ENCODE results near the gene USP1. TPM values are rescaled to one million over a fixed set of nuclear protein-coding genes. Genes with fewer than 3 reads are reported as not detected.

USP1 gene
- 15.3 and 22.1 TPM in 2 replicates for total RNA-seq

DNA sequence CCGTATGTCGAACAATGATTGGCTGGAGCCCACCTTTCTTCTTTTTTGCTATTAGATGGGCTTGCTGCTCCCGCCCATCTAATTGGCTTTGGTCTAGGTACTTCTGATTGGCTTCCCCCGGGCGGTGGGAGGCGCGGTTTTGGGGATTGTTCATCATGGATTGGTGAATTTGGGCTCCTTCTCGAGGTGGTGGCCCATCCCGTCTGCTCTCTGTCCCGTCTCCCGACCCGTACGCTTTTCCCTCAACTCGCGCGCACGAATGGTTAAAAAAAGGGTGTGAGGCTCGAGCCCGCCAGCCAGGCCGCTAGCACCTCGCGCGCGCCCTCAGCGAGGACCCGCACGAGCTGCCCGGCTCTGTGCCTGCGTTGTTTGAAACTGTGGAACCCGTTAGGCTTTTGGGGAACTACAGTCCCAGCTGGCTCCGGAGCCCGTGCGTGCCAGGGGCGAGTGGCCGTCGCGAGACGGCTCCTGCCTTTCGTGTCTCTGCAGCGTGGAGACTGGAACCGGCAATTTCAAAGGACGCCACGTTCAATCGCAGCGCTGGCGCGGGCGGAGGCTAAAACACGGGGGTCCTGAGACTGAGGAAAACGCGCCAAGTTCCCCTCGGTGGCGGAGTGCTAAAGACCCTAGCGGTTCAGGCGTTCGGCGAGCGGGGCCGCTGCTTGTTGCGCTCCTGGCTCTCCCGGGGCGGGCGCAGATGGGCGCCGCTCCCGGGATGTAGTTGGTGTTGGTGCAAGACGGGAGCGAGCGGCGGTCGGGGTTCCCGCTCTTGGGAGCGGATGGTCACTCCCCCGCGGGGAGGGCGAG, at the start of gene USP1:
Gene USP1, plus strand, starts transcription at position 584 of the 807 bp plus-strand sequence. CDS start 2,819 bp downstream, outside the sequence.
- peak; percentile 99 to 100 for DNase-seq (ENCODE audit: low read depth in 2 of 2)

GRCh38 chr1:62389531-62389930, 47.3 kb upstream of the USP1 start:
- DNase-seq (ENCODE audit: low read depth in 2 of 2) = no peak

DNA sequence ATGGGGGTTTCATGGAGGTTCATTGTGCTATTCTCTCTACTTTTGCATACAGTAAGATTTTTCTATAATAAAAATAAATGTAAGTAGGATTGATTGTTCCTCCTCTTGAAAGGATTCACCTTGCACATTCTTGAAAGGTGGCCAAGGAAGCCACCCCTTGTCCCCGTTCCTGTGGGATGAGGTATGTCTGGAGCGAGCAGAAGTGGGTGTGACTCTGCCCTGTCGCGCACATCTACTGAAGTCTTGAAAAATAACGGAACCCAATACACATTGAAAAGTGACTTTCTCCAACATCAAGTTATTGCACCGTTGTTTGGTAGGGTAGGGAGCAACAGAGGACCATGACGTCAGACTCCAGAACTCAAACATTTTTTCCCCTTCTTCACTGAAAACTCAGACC, 46.8 kb upstream of the USP1 start:
- no peak for DNase-seq (ENCODE audit: low read depth in 2 of 2)

- peak in 1 of 2 donors; percentile 18 for DNase-seq (ENCODE audit: low read depth in 2 of 2)
Observed at GRCh38 chr1:62391369-62391971, 45.4 kb upstream of the USP1 start.

DNA sequence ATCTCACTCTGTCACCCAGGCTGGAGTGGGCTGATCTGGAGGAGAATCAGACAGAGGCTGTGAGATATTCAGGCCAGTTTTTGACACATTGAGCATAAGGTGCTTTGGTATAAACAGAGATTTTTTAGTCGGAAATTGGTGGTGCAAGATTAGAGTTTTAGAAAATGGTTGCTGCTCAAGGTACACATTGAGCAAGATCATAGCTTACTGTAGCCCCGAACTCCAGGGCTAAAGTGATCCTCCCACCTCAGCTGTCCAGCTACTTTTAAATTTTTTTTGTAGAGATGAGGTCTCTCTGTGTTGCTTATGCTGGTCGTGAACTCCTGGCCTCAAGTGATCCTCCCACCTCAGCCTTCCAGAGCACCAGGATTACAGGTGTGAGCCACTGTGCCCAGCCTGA, 43.9 kb upstream of the USP1 start:
- DNase-seq (ENCODE audit: low read depth in 2 of 2) = no peak

- DNase-seq (ENCODE audit: low read depth in 2 of 2) = no peak
Observed at GRCh38 chr1:62394646-62395045, 42.2 kb upstream of the USP1 start.

DNA sequence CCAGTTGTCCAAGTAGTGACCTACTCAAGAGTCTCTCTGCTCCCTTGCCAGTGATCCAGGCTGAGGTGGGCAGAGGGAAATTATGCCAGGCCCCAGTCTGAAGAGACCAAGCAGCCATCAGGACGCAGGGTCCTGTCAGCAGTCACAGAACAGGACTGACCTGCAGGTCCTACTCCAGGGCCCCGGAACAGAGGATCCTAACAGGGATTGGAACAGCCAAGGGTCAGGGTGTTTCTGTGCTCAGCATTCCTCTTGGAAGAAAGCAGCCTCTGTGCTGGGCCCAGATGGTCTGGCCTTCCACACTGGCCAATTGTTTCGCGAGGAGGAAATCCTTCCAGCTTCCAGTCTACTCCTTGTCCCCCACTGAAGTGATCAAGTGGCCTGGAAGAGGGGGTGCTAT, 41.6 kb upstream of the USP1 start:
- no peak for DNase-seq (ENCODE audit: low read depth in 2 of 2)

- DNase-seq (ENCODE audit: low read depth in 2 of 2) = no peak
Observed at GRCh38 chr1:62396871-62397270, 40.0 kb upstream of the USP1 start.

- no peak for DNase-seq (ENCODE audit: low read depth in 2 of 2)
Observed at GRCh38 chr1:62397301-62397700, 39.5 kb upstream of the USP1 start.

GRCh38 chr1:62398377-62398776, 38.5 kb upstream of the USP1 start:
- DNase-seq (ENCODE audit: low read depth in 2 of 2) = no peak

DNA sequence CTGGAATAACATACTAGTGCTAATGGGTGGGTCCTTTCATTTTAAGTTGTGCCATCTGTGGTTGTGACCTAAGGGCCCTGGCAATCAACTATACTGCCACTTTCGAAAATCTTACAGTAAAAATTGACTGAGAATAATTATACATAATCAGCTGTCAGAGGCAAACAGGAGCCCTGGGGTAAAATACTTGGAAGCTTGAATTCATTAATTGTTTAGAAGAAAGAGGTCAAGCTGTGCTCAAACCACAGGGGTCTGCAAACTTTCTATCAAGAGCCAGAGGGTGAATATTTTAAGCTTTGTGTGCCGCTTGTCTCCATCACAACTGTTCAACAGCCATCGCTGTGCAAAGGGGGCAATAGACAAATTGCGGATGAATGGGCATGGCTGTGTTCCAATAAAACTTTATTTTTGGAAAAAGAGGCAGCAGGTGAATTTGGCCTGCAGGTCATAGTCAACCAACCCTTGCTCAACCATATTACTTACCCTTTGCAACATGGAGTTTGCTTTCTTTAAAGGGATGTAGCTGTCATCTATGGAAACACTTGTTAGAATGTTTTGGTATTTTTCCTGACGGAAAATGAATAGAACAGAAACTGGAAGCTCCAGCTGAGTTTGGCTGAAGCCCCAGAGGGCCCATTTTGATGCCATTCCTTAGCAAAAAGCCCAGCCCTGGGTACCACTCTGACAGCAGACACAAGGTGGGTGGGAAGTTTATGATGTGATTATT, 35.7 kb upstream of the USP1 start:
- no peak for DNase-seq (ENCODE audit: low read depth in 2 of 2)

- no peak for DNase-seq (ENCODE audit: low read depth in 2 of 2)
Observed at GRCh38 chr1:62405247-62405646, 31.6 kb upstream of the USP1 start.

- no peak for DNase-seq (ENCODE audit: low read depth in 2 of 2)
Observed at GRCh38 chr1:62406576-62406975, 30.3 kb upstream of the USP1 start.

DNA sequence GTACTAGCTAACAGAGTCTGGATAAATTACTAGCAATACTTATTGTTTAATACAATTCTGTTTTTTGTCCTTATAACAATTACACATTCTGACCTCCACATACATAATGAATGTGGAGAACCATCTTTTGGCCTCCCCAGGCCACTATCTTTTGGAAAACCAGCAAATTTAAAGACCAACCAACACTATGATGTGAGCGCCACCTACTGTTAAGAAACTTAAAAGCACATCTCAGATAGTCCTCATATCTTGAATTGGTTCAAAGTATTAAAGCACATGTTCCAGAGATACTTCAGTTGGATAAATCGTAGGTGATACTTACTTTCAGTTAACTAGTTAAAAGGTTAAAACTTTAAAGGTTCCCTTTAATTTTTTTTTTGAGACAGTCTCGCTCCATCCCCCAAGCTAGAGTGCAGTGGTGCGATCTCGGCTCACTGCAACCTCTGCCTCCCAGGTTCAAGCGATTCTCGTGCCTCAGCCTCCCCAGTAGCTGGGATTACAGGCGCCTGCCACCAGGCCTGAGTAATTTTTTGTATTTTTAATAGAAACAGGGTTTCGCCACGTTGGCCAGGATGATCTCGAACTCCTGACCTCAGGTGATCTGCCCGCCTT, 29.3 kb upstream of the USP1 start:
- DNase-seq (ENCODE audit: low read depth in 2 of 2) = peak; percentile 30 to 52

DNA sequence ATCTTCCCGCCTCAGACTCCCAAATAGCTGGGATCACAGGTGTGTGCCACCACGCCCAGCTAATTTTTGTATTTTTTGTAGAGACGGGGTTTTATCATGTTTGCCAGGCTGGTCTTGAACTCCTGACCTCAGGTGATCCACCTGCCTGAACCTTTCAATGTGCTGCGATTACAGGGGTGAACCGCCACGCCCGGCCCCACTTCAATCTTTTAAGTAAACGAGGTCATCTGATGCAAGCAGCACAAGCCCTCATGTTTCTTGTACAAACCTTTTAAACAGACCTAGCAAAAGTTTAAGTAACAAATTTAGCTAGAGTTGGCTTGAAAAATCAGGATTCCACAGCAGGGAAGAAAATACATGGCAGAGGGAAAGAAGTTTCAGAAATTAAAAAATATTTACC, 21.2 kb upstream of the USP1 start:
- DNase-seq (ENCODE audit: low read depth in 2 of 2) = no peak

GRCh38 chr1:62417351-62417999, 19.4 kb upstream of the USP1 start:
- no peak for DNase-seq (ENCODE audit: low read depth in 2 of 2)

DNA sequence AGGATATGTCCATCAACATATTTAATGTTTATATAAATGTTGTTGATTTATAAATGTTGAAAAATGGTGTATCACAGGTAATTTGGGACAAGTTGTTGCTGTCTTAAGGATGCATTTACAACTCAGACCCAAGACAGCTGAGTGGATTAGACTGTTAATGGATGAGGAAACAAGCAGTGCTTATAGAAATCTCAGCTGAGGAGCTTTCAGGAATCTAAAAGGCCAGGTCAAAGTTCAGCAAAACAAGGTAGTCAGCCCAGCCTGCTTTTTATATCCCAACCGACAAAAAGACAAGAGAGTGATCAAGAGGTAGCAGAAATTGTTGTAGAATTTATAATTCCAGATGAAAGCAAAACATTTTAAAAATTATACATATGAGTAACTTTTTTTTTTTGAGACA, 16.6 kb upstream of the USP1 start:
- no peak for DNase-seq (ENCODE audit: low read depth in 2 of 2)

- no peak for DNase-seq (ENCODE audit: low read depth in 2 of 2)
Observed at GRCh38 chr1:62423580-62424242, 13.1 kb upstream of the USP1 start.

DNA sequence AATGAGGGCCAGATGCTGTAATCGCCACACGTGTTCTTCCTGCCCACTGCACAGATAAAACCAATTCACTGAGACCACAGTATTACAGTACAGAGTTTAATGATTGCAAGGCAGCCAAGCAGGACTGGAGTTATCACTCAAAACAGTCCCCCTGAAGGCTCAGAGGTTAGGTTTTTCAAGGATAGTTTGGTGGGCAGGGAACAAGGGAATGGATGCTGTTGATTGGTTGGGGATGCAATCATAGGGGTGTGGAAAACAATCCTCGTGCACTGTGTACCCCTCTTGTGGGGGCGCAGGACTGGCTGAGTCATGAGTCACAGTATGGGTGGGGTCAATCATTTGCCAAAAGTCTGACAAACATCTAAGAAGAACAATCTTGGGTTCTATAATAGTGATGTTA, 12.4 kb upstream of the USP1 start:
- no peak for DNase-seq (ENCODE audit: low read depth in 2 of 2)

DNA sequence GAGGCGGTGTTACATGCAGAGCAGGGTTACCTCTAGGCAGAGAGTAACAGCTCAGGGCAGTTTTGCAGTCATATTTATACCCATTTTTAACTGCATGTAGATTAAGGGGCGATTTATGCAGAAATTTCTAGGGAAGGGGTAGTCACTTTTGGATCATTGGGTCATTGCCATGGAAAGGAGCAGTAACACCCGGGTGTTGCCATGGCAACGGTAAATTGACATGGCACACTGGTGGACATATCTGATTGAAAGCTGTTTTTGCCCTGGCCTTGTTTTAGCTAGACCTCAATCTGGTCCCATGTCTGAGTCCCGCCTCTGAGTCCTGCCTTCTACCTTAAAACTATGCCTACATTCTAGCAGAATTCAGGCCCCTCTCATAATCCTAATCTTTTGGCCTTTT, 11.8 kb upstream of the USP1 start:
- no peak for DNase-seq (ENCODE audit: low read depth in 2 of 2)

- DNase-seq (ENCODE audit: low read depth in 2 of 2) = no peak
Observed at GRCh38 chr1:62426237-62426636, 10.6 kb upstream of the USP1 start.
